Hepatocyte (in vitro differentiated cells): ENCODE data around the gene ADGRD2. TPM values are rescaled to one million over a fixed set of nuclear protein-coding genes. Genes with fewer than 3 reads are reported as not detected.

Experiments used
- DNase-seq: peaks from one replicate; pipeline ENCODE4 v3.0.0-alpha.2; 2016; ENCODE audit warnings: low spot score
- H2AFZ ChIP-seq: fragments of 200-600 bp; sonication (generic); 2 replicates; pipeline ENCODE4 v1.6.0; 2016; ENCODE audit warnings: antibody characterized with exemption, mild to moderate bottlenecking
- H3K27ac ChIP-seq: fragments of 200-600 bp; sonication (generic); 2 replicates; pipeline ENCODE4 v1.5.1; 2016; ENCODE audit warnings: mild to moderate bottlenecking
- H3K27me3 ChIP-seq: fragments of 200-600 bp; sonication (generic); 2 replicates; pipeline ENCODE4 v1.6.1; 2016
- H3K36me3 ChIP-seq: fragments of 200-600 bp; sonication (generic); replicated peaks from 2 replicates; pipeline ENCODE4 v1.5.1; 2016; ENCODE audit warnings: low read depth; ENCODE audit not compliant: insufficient read depth
- H3K4me1 ChIP-seq: fragments of 200-600 bp; sonication (generic); 2 replicates; pipeline ENCODE4 v1.5.1; 2016; ENCODE audit warnings: mild to moderate bottlenecking, moderate library complexity; ENCODE audit not compliant: insufficient read depth
- H3K4me2 ChIP-seq: fragments of 200-600 bp; sonication (generic); 2 replicates; pipeline ENCODE4 v1.6.0; 2016
- H3K4me3 ChIP-seq: fragments of 200-600 bp; sonication (generic); 2 replicates; pipeline ENCODE4 v1.5.1; 2016; ENCODE audit warnings: mild to moderate bottlenecking
- H3K79me2 ChIP-seq: fragments of 200-600 bp; sonication (generic); 2 replicates; pipeline ENCODE4 v1.6.0; 2017; ENCODE audit warnings: mild to moderate bottlenecking
- H3K9me2 ChIP-seq: fragments of 200-600 bp; sonication (generic); replicated peaks from 2 replicates; pipeline ENCODE4 v1.6.0; 2017; ENCODE audit warnings: mild to moderate bottlenecking; ENCODE audit not compliant: insufficient read depth
- H3K9me3 ChIP-seq: fragments of 200-600 bp; sonication (generic); 2 replicates; pipeline ENCODE4 v1.5.1; 2016; ENCODE audit warnings: low read depth, mild to moderate bottlenecking
- H4K20me1 ChIP-seq: fragments of 200-600 bp; sonication (generic); 2 replicates; pipeline ENCODE4 v1.6.0; 2016; ENCODE audit warnings: mild to moderate bottlenecking; ENCODE audit not compliant: insufficient read depth, poor library complexity, severe bottlenecking
- CTCF ChIP-seq: fragments of 200-600 bp; sonication (generic); IDR thresholded peaks from 2 replicates; pipeline ENCODE4 v1.5.1; 2016; ENCODE audit warnings: antibody characterized with exemption, mild to moderate bottlenecking; ENCODE audit not compliant: poor library complexity
- EZH2 ChIP-seq: fragments of 200-600 bp; sonication (generic); IDR thresholded peaks from 2 replicates; pipeline ENCODE4 v1.6.1; 2016; ENCODE audit warnings: antibody characterized with exemption, mild to moderate bottlenecking, borderline replicate concordance
- EZH2phosphoT487 ChIP-seq: fragments of 200-600 bp; sonication (generic); IDR thresholded peaks from one replicate; pipeline ENCODE4 v1.6.1; 2018; ENCODE audit warnings: antibody characterized with exemption, mild to moderate bottlenecking, low read depth, moderate library complexity; ENCODE audit not compliant: unreplicated experiment, severe bottlenecking
- WGBS: methylation state at CpG from one replicate; pipeline ENCODE4 v1.1.6; 2016; ENCODE audit warnings: low lambda C conversion rate; ENCODE audit errors: missing lambda C conversion rate; 5-methylcytosine and 5-hydroxymethylcytosine counted together
- polyA plus RNA-seq: library from polyadenylated mRNA; unstranded; fragments of >200 nt; fragmentation: Nextera tagmentation; extraction: Ambion mirVana; gene quantifications from 2 replicates; pipeline ENCODE4 v1.2.1, GENCODE V29; 2016
- total RNA-seq: library from RNA; depleted of rRNA; stranded (reverse); fragments of >200 nt; gene quantifications from 2 replicates; pipeline ENCODE4 v1.2.3, GENCODE V29; 2014

ADGRD2 gene
- total and polyA plus RNA-seq, 2 experiments from 2014 or later, result not detected

- H3K9me3 ChIP-seq, result no peaks in the 10 kb centered on the region
- H3K27ac ChIP-seq, result peak overlapping the region; percentile 61
- H3K4me3 ChIP-seq, result peak overlapping the region; percentile 95
- no peaks in the 10 kb centered on the region for H3K9me2 ChIP-seq
- TF ChIP-seq EZH2, result no peak
- TF ChIP-seq CTCF, result no peak
- no peak for TF ChIP-seq EZH2phosphoT487
- WGBS, result 26% methylated on average over 13 of the region's 13 CpGs
- H3K36me3 ChIP-seq, result peaks cover 8% of the 10 kb centered on the region
- H3K4me2 ChIP-seq, result peak overlapping the region; percentile 97
- no peak for DNase-seq
- peak overlapping the region; percentile 50 for H2AFZ ChIP-seq
- H3K27me3 ChIP-seq, result no peaks in the 10 kb centered on the region
- H3K79me2 ChIP-seq, result peaks cover 33% of the 10 kb centered on the region
- H4K20me1 ChIP-seq, result no peaks in the 10 kb centered on the region
- peaks cover 11% of the 10 kb centered on the region for H3K4me1 ChIP-seq
Observed at GRCh38 chr9:124414612-124415011, 35.6 kb upstream of the ADGRD2 start.

GRCh38 chr9:124415102-124415851 is 35.0 kb upstream of the ADGRD2 start, which contains the start of gene PSMB7:
Gene PSMB7, minus strand, starts transcription at chr9:124415442. Its CDS starts 17 bp downstream, at chr9:124415425.
- Histone ChIP-seq H3K9me3 (no peaks in the 10 kb centered on the region), H3K4me2 (peak within 1 kb of the TSS; percentile 97), H3K36me3 (peaks cover 8% of the 10 kb centered on the region), H3K4me3 (peak within 1 kb of the TSS; percentile 95), H3K27ac (peak within 1 kb of the TSS; percentile 61), H3K9me2 (no peaks in the 10 kb centered on the region), H2AFZ (peak within 1 kb of the TSS; percentile 73), H3K4me1 (peaks cover 11% of the 10 kb centered on the region), H3K27me3 (no peaks in the 10 kb centered on the region), H4K20me1 (no peaks in the 10 kb centered on the region), H3K79me2 (peaks cover 31% of the 10 kb centered on the region)
- TF ChIP-seq EZH2phosphoT487, result no peak
- peak; percentile 89 for TF ChIP-seq CTCF
- TF ChIP-seq EZH2, result no peak
- peak; percentile 98 for DNase-seq
- 9% methylated on average over 40 of the region's 41 CpGs for WGBS

GRCh38 chr9:124415852-124416484 is 34.3 kb upstream of the ADGRD2 start:
- H3K27me3 ChIP-seq, result no peaks in the 10 kb centered on the region
- H3K4me1 ChIP-seq, result peaks cover 11% of the 10 kb centered on the region
- H3K4me3 ChIP-seq, result no peak overlapping the region
- DNase-seq, result no peak
- TF ChIP-seq EZH2 (no peak), EZH2phosphoT487 (no peak), CTCF (no peak)
- WGBS, result 85% methylated on average over 17 of the region's 17 CpGs
- peaks cover 8% of the 10 kb centered on the region for H3K36me3 ChIP-seq
- H4K20me1 ChIP-seq, result no peaks in the 10 kb centered on the region
- H3K27ac ChIP-seq, result no peak overlapping the region
- H3K9me2 ChIP-seq, result no peaks in the 10 kb centered on the region
- no peaks in the 10 kb centered on the region for H3K9me3 ChIP-seq
- H3K4me2 ChIP-seq, result peak overlapping the region; percentile 65
- H2AFZ ChIP-seq, result peak overlapping the region; percentile 73
- H3K79me2 ChIP-seq, result peaks cover 27% of the 10 kb centered on the region
